ENCODE measurements around the gene TBX2. TPM values are rescaled to one million over a fixed set of nuclear protein-coding genes. Genes with fewer than 3 reads are reported as not detected.

The TBX2 gene
- total RNA-seq, 1 experiment from 2014 or later: not detected

DNA sequence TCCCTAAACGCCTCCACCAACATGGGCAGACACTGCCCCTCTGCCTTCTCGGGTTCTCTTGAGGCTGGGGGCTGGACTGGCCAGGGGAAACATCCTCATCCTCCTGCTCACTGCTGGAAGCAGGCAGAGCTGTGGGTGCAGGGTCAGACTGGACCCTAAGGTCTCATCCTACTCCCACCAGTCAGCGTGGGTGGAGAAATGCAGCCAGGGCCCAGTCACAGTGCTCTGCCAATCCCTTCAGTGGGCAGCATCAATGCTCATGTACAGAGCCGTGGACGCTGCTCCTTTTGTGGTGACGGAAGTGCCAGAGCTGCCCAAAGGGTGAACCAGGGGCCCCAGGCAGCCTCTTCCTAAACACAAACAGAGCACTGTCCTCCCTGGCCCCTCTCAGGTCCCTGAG is 13.4 kb upstream of the TBX2 start:
- no peak overlapping the region for H2AFZ ChIP-seq (ENCODE audit: low read length)
- no peaks in the 10 kb centered on the region for H4K20me1 ChIP-seq (ENCODE audit: control insufficient read depth, insufficient read depth, insufficient read length)
- no peak overlapping the region for H2BK20ac ChIP-seq (ENCODE audit: low read depth, low read length, poor library complexity, severe bottlenecking)
- no peak for TF ChIP-seq CTCF (conservative IDR thresholded peaks at IDR 0.05)
- no peak overlapping the region for H3K56ac ChIP-seq (ENCODE audit: insufficient read length, low read depth, low read length)
- H3K27me3 ChIP-seq (ENCODE audit: insufficient read depth, low read length): no peaks in the 10 kb centered on the region
- H3K23ac ChIP-seq (ENCODE audit: insufficient read length, low read depth, low read length): no peak overlapping the region
- H3K27ac Mint-ChIP-seq: no peak overlapping the region
- no peak overlapping the region for H3K4me3 Mint-ChIP-seq
- no peaks in the 10 kb centered on the region for H3K36me3 Mint-ChIP-seq (ENCODE audit: insufficient read depth in 1 of 3, low read depth in 3 of 3)
- H4K8ac ChIP-seq (replicated peaks; ENCODE audit: insufficient read length, low read depth, low read length): no peak overlapping the region
- H2BK15ac ChIP-seq (ENCODE audit: low read depth, low read length): no peak overlapping the region
- H3K23me2 ChIP-seq (ENCODE audit: insufficient read length, low read depth, low read length, poor library complexity, severe bottlenecking): no peaks in the 10 kb centered on the region
- no peak overlapping the region for H3K4ac ChIP-seq (ENCODE audit: low read depth, low read length)
- no peak overlapping the region for H2BK12ac ChIP-seq (ENCODE audit: insufficient read length, low read depth, low read length)
- no peak overlapping the region for H3T11ph ChIP-seq (ENCODE audit: low read length)
- no peaks in the 10 kb centered on the region for H3K9me3 ChIP-seq (ENCODE audit: control insufficient read depth, low read depth, low read length)
- H2AK5ac ChIP-seq (ENCODE audit: insufficient read length, low read length): no peak overlapping the region
- peaks cover 14 to 27% of the 10 kb centered on the region in 2 experiments for H3K4me1 Mint-ChIP-seq
- no peak overlapping the region for H3K14ac ChIP-seq (ENCODE audit: insufficient read depth, low read length)
- no peak overlapping the region for H3K27ac ChIP-seq (ENCODE audit: insufficient read length, low read depth, low read length)
- H2BK5ac ChIP-seq (ENCODE audit: insufficient read length, low read length): no peak overlapping the region
- H3K79me1 ChIP-seq (ENCODE audit: insufficient read depth, low read depth, low read length, poor library complexity, severe bottlenecking): no peaks in the 10 kb centered on the region
- H3K18ac ChIP-seq (ENCODE audit: insufficient read length, low read depth, low read length): no peak overlapping the region
- no peaks in the 10 kb centered on the region for H3K79me2 ChIP-seq (ENCODE audit: insufficient read depth, low read length)
- H3K27me3 Mint-ChIP-seq (ENCODE audit: low read depth): peaks cover 16% of the 10 kb centered on the region
- H4K5ac ChIP-seq (ENCODE audit: insufficient read length, low read depth, low read length): no peak overlapping the region
- no peak overlapping the region for H3K4me2 ChIP-seq (ENCODE audit: insufficient read depth, insufficient read length, low read length)
- H3K9me3 Mint-ChIP-seq: no peaks in the 10 kb centered on the region
- no peaks in the 10 kb centered on the region for H3K4me1 ChIP-seq (ENCODE audit: insufficient read depth, low read length)
- no peak overlapping the region for H2BK120ac ChIP-seq (ENCODE audit: low read depth, low read length, poor library complexity, severe bottlenecking)
- H3K9ac ChIP-seq (ENCODE audit: extremely low read depth, insufficient read length, low read length): no peak overlapping the region
- DNase-seq: no peak
- no peak overlapping the region for H4K91ac ChIP-seq (ENCODE audit: insufficient read length, low read depth, low read length)
- no CpG with 5 or more reads among the region's 6 CpGs for WGBS (ENCODE audit: extremely low coverage, insufficient read length, low lambda C conversion rate)

Data from H9 (cell line).